GM20000 (cell line): Measurements from ENCODE around the gene PCDHGB3.
A peak's percentile ranks its signal among the peaks of the same experiment; 100 is the strongest.
"Not testable (repeated sequence)": the region's sequence is repeated elsewhere in the genome, so short reads cannot be mapped to it uniquely, and the experiment has no call there.

Experiments used
- DNase-seq: peaks from one replicate; pipeline ENCODE4 v3.0.0; 2012; ENCODE audit warnings: low spot score
- CTCF ChIP-seq: IDR thresholded peaks from 2 replicates; pipeline ENCODE4 v1.5.1; 2012; ENCODE audit warnings: mild to moderate bottlenecking, control low read depth; ENCODE audit errors: extremely low read depth, missing control alignments

PCDHGB3 gene

GRCh38 chr5:141392429-141393198 is 22.6 kb downstream of the PCDHGB3 start, which contains the start of gene PCDHGA8:
Gene PCDHGA8, plus strand, starts transcription at chr5:141392633. Its CDS starts 181 bp downstream, at chr5:141392814.
- no peak for DNase-seq
- no peak for TF ChIP-seq CTCF

GRCh38 chr5:141393267-141393666 is 23.2 kb downstream of the PCDHGB3 start:
- no peak for DNase-seq
- no peak for TF ChIP-seq CTCF

- DNase-seq: not testable (repeated sequence)
Observed at GRCh38 chr5:141394401-141395187, 24.6 kb downstream of the PCDHGB3 start.

GRCh38 chr5:141397756-141398551 is 27.9 kb downstream of the PCDHGB3 start, which contains the start of gene PCDHGB5:
Gene PCDHGB5, plus strand, starts transcription at chr5:141397947. Its CDS starts 181 bp downstream, at chr5:141398128.
- peak; percentile 81 for DNase-seq
- TF ChIP-seq CTCF: peak; percentile 62

GRCh38 chr5:141398608-141399007 is 28.6 kb downstream of the PCDHGB3 start:
- no peak for DNase-seq
- no peak for TF ChIP-seq CTCF

- TF ChIP-seq CTCF: no peak
- DNase-seq: no peak
Observed at GRCh38 chr5:141399555-141400258, 29.7 kb downstream of the PCDHGB3 start.

GRCh38 chr5:141402553-141403243 is 32.7 kb downstream of the PCDHGB3 start, which contains the start of gene PCDHGA9:
Gene PCDHGA9, plus strand, starts transcription at chr5:141402778. Its CDS starts 175 bp downstream, at chr5:141402953.
- DNase-seq: no peak
- TF ChIP-seq CTCF: no peak
